Upper lobe of left lung (tissue), 6 donors: ENCODE results near the gene UBA6. TPM values are rescaled to one million over a fixed set of nuclear protein-coding genes. Genes with fewer than 3 reads are reported as not detected.
"Not testable (repeated sequence)": the region's sequence is repeated elsewhere in the genome, so short reads cannot be mapped to it uniquely, and the experiment has no call there.

Source experiments
- ATAC-seq, 2 donors: fragments of 200-7000 bp; cut with Tn5 transposase; one replicate each; pipeline ENCODE4 v1.9.1; 2022; ENCODE audit warnings: mild to moderate bottlenecking in 2 of 2, moderate library complexity in 2 of 2; ENCODE audit not compliant: low FRiP score in 2 of 2
- DNase-seq, 2 donors: peaks; one replicate each; pipeline ENCODE4 v3.0.0-alpha.2; 2019 to 2020
- H3K27ac ChIP-seq, 4 donors: fragments of 200-600 bp; sonication (generic); one replicate each; pipeline ENCODE4 v1.5.1; 2016 to 2019
- H3K27me3 ChIP-seq, 4 donors: fragments of 200-600 bp; sonication (generic); one replicate each; pipeline ENCODE4 v1.5.1; 2017 to 2019
- H3K36me3 ChIP-seq, 4 donors: fragments of 200-600 bp; sonication (generic); one replicate each; pipeline ENCODE4 v1.5.1; 2016 to 2019
- H3K4me1 ChIP-seq, 4 donors: fragments of 200-600 bp; sonication (generic); one replicate each; pipeline ENCODE4 v1.5.1; 2018 to 2019
- H3K4me3 ChIP-seq, 4 donors: fragments of 200-600 bp; sonication (generic); one replicate each; pipeline ENCODE4 v1.5.1; 2017 to 2019; ENCODE audit warnings: mild to moderate bottlenecking in 2 of 4, moderate library complexity in 1 of 4
- H3K9me3 ChIP-seq, 4 donors: fragments of 200-600 bp; sonication (generic); one replicate each; pipeline ENCODE4 v1.5.1; 2018 to 2019
- CTCF ChIP-seq, 6 experiments: fragments of 450-650 bp in 4 of 6; fragments of 200-600 bp in 2 of 6; sonication (generic) in 2 of 6; IDR thresholded peaks; one replicate each; pipeline ENCODE4 v1.5.1; 2016 to 2019; ENCODE audit warnings: antibody characterized with exemption in 6 of 6
- EP300 ChIP-seq, 4 donors: sonication (generic); formaldehyde crosslinking; IDR thresholded peaks; one replicate each; pipeline ENCODE4 v1.5.1; 2017; ENCODE audit warnings: antibody characterized with exemption in 4 of 4, control low read depth in 2 of 4
- POLR2A ChIP-seq, 4 donors: fragments of 450-650 bp; IDR thresholded peaks; one replicate each; pipeline ENCODE4 v1.5.1; 2016 to 2017; ENCODE audit warnings: antibody characterized with exemption in 4 of 4, mild to moderate bottlenecking in 2 of 4
- POLR2AphosphoS5 ChIP-seq, 2 donors: sonication (generic); formaldehyde crosslinking; IDR thresholded peaks; one replicate each; pipeline ENCODE4 v1.5.1; 2017; ENCODE audit warnings: antibody characterized with exemption in 2 of 2
- WGBS, 2 donors: methylation state at CpG; one replicate each; pipeline ENCODE4 v1.1.5; 2017 to 2018; 5-methylcytosine and 5-hydroxymethylcytosine counted together
- total RNA-seq, 6 donors: library from RNA; depleted of rRNA in 4 of 6; stranded (reverse); fragments of >200 nt in 4 of 6; gene quantifications; one replicate each; pipeline versions ENCODE4 v1.1.0 to v1.2.1, GENCODE V29; 2016 to 2021
- donor health status: DM: no; HTN: no; CAD: no; lungs with moderate emphysema.
- donor health status: DM: no; HTN: yes; CAD: no; lungs with severe emphysema.

Gene UBA6
- total RNA-seq, 6 donors from 2014 or later, result 13.9 to 63.9 (median 45.2) TPM

- DNase-seq (no peak), ATAC-seq (no peak)
- Histone ChIP-seq H3K27ac (no peak overlapping the region), H3K9me3 (no peaks in the 10 kb centered on the region), H3K4me3 (no peak overlapping the region), H3K27me3 (no peaks in the 10 kb centered on the region), H3K36me3 (peaks cover 0 to 5% (median 2%) of the 10 kb centered on the region in 4 donors), H3K4me1 (peaks cover 0 to 5% (median 2%) of the 10 kb centered on the region in 4 donors)
- WGBS, 2 donors, result 81 to 85% methylated on average over 4 to 6 of the region's 7 CpGs
- TF ChIP-seq POLR2A (IDR thresholded peaks at IDR 0.05), result no peak
- no peak for TF ChIP-seq POLR2AphosphoS5 (IDR thresholded peaks at IDR 0.05)
- TF ChIP-seq EP300 (IDR thresholded peaks at IDR 0.05), result no peak
- no peak for TF ChIP-seq CTCF (IDR thresholded peaks at IDR 0.05)
Measured at GRCh38 chr4:67712650-67713528, 11.9 kb upstream of the UBA6 start.

DNA sequence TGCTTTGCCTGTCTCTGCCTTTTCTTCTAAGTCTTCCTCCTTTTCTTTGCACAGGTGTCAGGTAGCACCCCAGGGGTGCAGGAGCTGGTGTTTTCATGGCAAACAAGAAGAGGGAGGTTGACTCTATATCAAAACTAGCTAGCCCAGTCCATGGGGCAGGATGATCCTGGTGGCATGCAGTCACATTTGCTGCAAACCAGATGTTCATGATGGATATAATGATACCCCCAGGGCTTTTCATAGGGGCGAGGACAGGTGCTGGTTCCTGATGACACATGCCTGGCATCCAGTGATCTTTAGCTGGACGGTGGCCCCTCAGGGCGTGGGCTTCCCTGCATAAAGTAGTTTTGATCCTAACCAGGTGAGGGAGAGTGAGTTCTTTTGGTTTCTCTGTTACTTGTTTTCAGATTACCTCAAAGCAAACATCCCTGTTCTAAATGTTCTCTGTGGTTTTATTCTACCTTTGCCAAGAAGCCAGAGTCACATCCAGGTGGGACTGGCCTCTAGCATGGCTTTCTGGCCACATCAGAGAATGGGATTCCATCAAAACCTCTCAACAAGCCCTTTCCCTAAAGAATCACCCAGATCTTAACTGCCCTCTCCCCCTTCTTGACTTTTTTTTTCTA is 11.2 kb upstream of the UBA6 start:
- H3K4me1 ChIP-seq, result peaks cover 0 to 5% (median 2%) of the 10 kb centered on the region in 4 donors
- peaks cover 0 to 5% (median 2%) of the 10 kb centered on the region in 4 donors for H3K36me3 ChIP-seq
- no peak for DNase-seq
- TF ChIP-seq CTCF (IDR thresholded peaks at IDR 0.05), result no peak
- TF ChIP-seq POLR2A (IDR thresholded peaks at IDR 0.05), result no peak
- no peak for TF ChIP-seq POLR2AphosphoS5 (IDR thresholded peaks at IDR 0.05)
- H3K4me3 ChIP-seq, result no peak overlapping the region
- no peak for ATAC-seq
- WGBS, 2 donors, result 88 to 90% methylated on average over 3 of the region's 3 CpGs
- no peaks in the 10 kb centered on the region for H3K9me3 ChIP-seq
- no peak overlapping the region for H3K27ac ChIP-seq
- H3K27me3 ChIP-seq, result no peaks in the 10 kb centered on the region

GRCh38 chr4:67706682-67707081 is 5.7 kb upstream of the UBA6 start:
- not testable (repeated sequence) for H3K9me3 ChIP-seq, DNase-seq, H3K27me3 ChIP-seq, ATAC-seq, H3K36me3 ChIP-seq, H3K27ac ChIP-seq, H3K4me3 ChIP-seq, H3K4me1 ChIP-seq
- 98 to 99% methylated on average over 3 of the region's 3 CpGs for WGBS, 2 donors

- no peak for DNase-seq
- no peaks in the 10 kb centered on the region for H3K36me3 ChIP-seq
Measured at GRCh38 chr4:67704843-67705242, 3.9 kb upstream of the UBA6 start.

More at GRCh38 chr4:67704843-67705242, 3.9 kb upstream of the UBA6 start:
- 87 to 91% methylated on average over 2 of the region's 2 CpGs for WGBS, 2 donors
- no peak overlapping the region for H3K27ac ChIP-seq
- peaks cover 3 to 14% (median 12%) of the 10 kb centered on the region in 4 donors for H3K4me1 ChIP-seq
- no peak for ATAC-seq
- no peak for TF ChIP-seq EP300 (IDR thresholded peaks at IDR 0.05)
- no peak for TF ChIP-seq CTCF (IDR thresholded peaks at IDR 0.05)
- TF ChIP-seq POLR2A (IDR thresholded peaks at IDR 0.05), result no peak
- no peak for TF ChIP-seq POLR2AphosphoS5 (IDR thresholded peaks at IDR 0.05)
- no peaks in the 10 kb centered on the region for H3K27me3 ChIP-seq
- H3K4me3 ChIP-seq, result no peak overlapping the region
- peaks cover 0 to 3% (median 0%) of the 10 kb centered on the region in 4 donors for H3K9me3 ChIP-seq
